Peyer's patch (tissue), 4 donors: ENCODE data around the gene FNDC7. TPM values are rescaled to one million over a fixed set of nuclear protein-coding genes. Genes with fewer than 3 reads are reported as not detected.

Experiments
- DNase-seq, 3 donors: peaks; one replicate each; pipeline ENCODE4 v3.0.0-alpha.2; 2017 to 2019
- H3K27ac ChIP-seq, 4 donors: fragments of 200-600 bp; sonication (generic); one replicate each; pipeline ENCODE4 v1.5.1; 2016 to 2019
- H3K27me3 ChIP-seq, 2 donors: fragments of 200-600 bp; sonication (generic); one replicate each; pipeline ENCODE4 v1.5.1; 2019
- H3K36me3 ChIP-seq, 3 donors: fragments of 200-600 bp; sonication (generic); one replicate each; pipeline ENCODE4 v1.5.1; 2016 to 2019
- H3K4me1 ChIP-seq, 4 donors: fragments of 200-600 bp; sonication (generic); one replicate each; pipeline ENCODE4 v1.5.1; 2016 to 2019
- H3K4me3 ChIP-seq, 4 donors: fragments of 200-600 bp; sonication (generic); 1 replicate in 3 of 4; 2 replicates in 1 of 4; pipeline ENCODE4 v1.5.1; 2016 to 2019; ENCODE audit warnings: mild to moderate bottlenecking in 1 of 4
- H3K9me3 ChIP-seq, 4 donors: fragments of 200-600 bp; sonication (generic); one replicate each; pipeline ENCODE4 v1.5.1; 2016 to 2019; ENCODE audit warnings: mild to moderate bottlenecking in 1 of 4
- POLR2A ChIP-seq, 2 donors: fragments of 450-650 bp; IDR thresholded peaks; one replicate each; pipeline ENCODE4 v1.5.1; 2017; ENCODE audit warnings: antibody characterized with exemption in 2 of 2, mild to moderate bottlenecking in 2 of 2, moderate library complexity in 2 of 2
- total RNA-seq, 4 donors: library from RNA; depleted of rRNA; stranded (reverse); fragments of >200 nt; gene quantifications; one replicate each; pipeline ENCODE4 v1.1.0, GENCODE V29; 2016
- TF ChIP-seq, protein P1 (sequence below), 6 experiments: fragments of 450-650 bp in 4 of 6; fragments of 200-600 bp in 2 of 6; sonication (generic) in 1 of 6; IDR thresholded peaks; one replicate each; pipeline ENCODE4 v1.5.1; 2017 to 2019; ENCODE audit warnings: antibody characterized with exemption in 6 of 6, mild to moderate bottlenecking in 3 of 6, moderate library complexity in 1 of 6

Gene FNDC7
- total RNA-seq, 4 donors from 2014 or later = not detected

DNA sequence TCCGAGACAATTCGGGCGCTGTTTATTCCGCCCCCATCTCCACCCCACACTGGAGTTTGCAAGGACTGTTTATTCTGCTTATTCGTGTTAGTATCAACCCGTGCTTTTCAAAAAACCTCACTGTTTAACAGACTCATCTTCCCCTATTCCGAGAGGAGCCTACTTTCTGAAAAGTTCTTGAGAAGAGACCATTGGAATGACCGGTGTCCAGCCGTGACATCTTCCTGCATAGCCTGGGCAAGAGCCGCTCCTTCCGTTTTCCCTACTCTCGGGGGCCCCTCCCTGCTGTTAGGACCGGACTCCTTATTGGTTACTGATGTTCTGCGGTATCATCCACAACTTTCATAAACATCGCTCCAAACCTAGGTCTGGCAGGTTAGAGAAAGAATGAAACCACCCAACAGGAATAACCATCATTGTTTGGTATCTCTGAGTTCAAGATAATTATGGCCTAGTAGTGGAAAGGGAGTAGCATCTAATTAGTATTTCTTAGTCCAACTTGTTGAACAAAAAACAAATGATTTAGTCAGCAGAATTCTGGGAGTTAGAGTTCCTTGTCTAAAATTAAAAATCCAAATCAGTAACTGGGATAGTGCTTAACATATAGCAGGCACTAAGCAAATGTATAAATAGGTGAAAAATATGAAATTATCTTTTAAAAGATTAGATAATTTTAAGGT is 34.6 kb downstream of the FNDC7 start:
- TF ChIP-seq POLR2A (IDR thresholded peaks at IDR 0.05) = peak; percentile 46 to 73
- TF ChIP-seq, protein P1, sequence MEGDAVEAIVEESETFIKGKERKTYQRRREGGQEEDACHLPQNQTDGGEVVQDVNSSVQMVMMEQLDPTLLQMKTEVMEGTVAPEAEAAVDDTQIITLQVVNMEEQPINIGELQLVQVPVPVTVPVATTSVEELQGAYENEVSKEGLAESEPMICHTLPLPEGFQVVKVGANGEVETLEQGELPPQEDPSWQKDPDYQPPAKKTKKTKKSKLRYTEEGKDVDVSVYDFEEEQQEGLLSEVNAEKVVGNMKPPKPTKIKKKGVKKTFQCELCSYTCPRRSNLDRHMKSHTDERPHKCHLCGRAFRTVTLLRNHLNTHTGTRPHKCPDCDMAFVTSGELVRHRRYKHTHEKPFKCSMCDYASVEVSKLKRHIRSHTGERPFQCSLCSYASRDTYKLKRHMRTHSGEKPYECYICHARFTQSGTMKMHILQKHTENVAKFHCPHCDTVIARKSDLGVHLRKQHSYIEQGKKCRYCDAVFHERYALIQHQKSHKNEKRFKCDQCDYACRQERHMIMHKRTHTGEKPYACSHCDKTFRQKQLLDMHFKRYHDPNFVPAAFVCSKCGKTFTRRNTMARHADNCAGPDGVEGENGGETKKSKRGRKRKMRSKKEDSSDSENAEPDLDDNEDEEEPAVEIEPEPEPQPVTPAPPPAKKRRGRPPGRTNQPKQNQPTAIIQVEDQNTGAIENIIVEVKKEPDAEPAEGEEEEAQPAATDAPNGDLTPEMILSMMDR (IDR thresholded peaks at IDR 0.05) = no peak

DNA sequence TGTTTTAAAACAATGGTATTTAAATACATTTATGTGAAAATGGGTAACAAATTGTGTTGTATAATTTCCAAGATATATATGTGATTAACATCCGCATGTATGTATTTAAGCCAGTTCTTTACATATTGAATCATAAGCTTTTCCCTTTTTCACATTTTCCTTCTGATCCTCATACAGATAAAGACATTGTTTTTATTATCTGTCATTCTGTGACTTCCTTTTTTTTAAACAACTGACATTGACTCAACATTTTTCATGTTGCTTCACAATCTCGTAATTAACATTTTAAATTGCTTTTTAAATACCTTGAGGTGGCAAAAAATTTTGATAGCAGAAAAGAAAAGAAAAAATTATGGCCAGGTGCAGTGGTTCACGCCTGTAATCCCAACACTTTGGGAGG is 35.2 kb downstream of the FNDC7 start:
- Histone ChIP-seq H3K4me1 (peaks cover 0 to 14% (median 2%) of the 10 kb centered on the region in 4 donors), H3K4me3 (peak overlapping the region in 1 of 4 donors; percentile 88), H3K27me3 (no peaks in the 10 kb centered on the region), H3K9me3 (no peaks in the 10 kb centered on the region), H3K36me3 (peaks cover 0 to 10% (median 0%) of the 10 kb centered on the region in 3 donors), H3K27ac (peak overlapping the region in 1 of 4 donors; percentile 99)
- TF ChIP-seq POLR2A (IDR thresholded peaks at IDR 0.05) = no peak
- TF ChIP-seq, protein P1 (IDR thresholded peaks at IDR 0.05) = no peak
- DNase-seq = no peak

More for the DNA sequence above, 34.6 kb downstream of the FNDC7 start:
- peaks cover 0 to 4% (median 0%) of the 10 kb centered on the region in 3 donors for H3K36me3 ChIP-seq
- DNase-seq = peak; percentile 65 to 86 (median 70)
- H3K4me3 ChIP-seq = peak overlapping the region; percentile 77 to 100 (median 83)
- H3K27ac ChIP-seq = peak overlapping the region; percentile 90 to 100 (median 98)
- H3K27me3 ChIP-seq = no peaks in the 10 kb centered on the region
- H3K9me3 ChIP-seq = no peaks in the 10 kb centered on the region
- peaks cover 0 to 14% (median 2%) of the 10 kb centered on the region in 4 donors for H3K4me1 ChIP-seq

DNA sequence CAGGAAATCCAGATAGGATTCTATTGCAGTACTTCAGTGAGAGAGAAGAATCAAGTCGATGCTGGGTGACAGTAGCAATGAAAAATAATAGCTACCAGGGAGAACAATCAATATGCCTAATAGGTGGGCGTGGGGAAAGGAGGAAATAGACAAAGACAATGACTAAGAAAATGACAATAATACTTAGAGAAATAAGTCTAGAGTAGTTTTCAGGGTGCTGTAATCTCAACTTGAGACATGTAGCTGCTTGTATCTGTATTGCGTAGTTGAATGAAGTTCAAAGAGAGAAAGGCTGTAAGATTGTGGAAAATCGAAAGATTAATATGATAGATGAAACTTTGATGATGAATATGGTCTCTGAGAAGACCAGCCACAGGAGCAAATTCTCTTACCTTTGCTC is 36.4 kb downstream of the FNDC7 start:
- Histone ChIP-seq H3K27ac (no peak overlapping the region), H3K9me3 (no peaks in the 10 kb centered on the region), H3K36me3 (peaks cover 0 to 21% (median 0%) of the 10 kb centered on the region in 3 donors), H3K27me3 (no peaks in the 10 kb centered on the region), H3K4me3 (no peak overlapping the region), H3K4me1 (peaks cover 0 to 14% (median 2%) of the 10 kb centered on the region in 4 donors)
- DNase-seq = no peak
- TF ChIP-seq, protein P1 (IDR thresholded peaks at IDR 0.05) = no peak
- TF ChIP-seq POLR2A (IDR thresholded peaks at IDR 0.05) = no peak

DNA sequence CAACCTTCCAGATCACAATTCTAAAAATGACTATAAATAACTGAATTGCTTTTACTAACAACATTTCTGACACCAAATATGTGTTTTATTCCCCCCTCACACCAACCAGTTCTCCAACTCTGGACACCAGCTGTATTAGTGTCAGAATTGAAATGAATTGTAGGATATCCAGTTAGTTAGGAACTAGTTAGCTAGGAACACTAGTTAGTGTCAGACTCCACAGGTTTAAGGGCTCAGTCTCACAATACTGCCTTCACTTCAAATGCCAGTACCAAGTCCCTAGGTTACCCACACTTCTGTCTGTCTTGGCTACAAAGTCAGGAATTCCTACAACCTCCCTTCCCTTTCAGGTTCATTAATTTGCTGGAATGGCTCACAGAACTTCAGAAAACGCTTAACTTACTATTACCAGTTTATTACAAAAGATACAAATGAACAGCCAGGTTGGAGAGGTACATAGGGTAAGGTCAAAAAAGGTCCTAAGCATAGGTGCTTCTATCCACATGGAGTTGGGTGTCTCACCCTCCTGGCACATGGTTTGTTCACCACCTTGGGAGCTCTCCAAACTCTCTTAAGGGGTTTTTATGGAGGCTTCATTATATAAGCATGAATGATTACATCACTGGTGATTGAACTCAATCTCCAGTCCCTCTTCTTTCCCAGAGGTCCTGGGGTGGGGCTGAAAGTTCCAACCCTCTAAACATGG is 37.9 kb downstream of the FNDC7 start:
- Histone ChIP-seq H3K4me1 (peaks cover 0 to 14% (median 2%) of the 10 kb centered on the region in 4 donors), H3K27me3 (no peaks in the 10 kb centered on the region), H3K4me3 (no peak overlapping the region), H3K36me3 (peaks cover 0 to 34% (median 0%) of the 10 kb centered on the region in 3 donors), H3K9me3 (no peaks in the 10 kb centered on the region), H3K27ac (no peak overlapping the region)
- DNase-seq = no peak
- TF ChIP-seq, protein P1 (IDR thresholded peaks at IDR 0.05) = no peak
- TF ChIP-seq POLR2A (IDR thresholded peaks at IDR 0.05) = no peak

DNA sequence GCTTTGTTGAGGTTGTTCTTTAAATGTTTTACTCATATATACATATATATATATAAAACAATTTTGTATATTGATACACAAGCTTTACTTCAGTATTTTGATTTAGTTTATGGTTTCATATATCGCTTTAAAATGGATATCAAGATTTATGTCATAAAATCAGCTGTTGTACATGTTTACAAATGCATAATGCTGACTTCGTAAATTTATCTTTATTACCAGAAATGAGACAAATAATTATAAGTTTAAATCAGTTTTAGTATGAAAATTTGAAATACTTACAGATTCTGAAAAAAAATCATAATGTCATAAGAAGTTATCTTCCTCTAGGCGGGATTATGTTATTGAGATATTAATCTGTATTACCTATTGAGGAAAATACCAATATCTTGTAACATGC is 40.7 kb downstream of the FNDC7 start:
- no peak overlapping the region for H3K4me3 ChIP-seq
- H3K27me3 ChIP-seq = no peaks in the 10 kb centered on the region
- no peak for DNase-seq
- H3K36me3 ChIP-seq = peaks cover 0 to 53% (median 0%) of the 10 kb centered on the region in 3 donors
- peaks cover 0 to 6% (median 0%) of the 10 kb centered on the region in 4 donors for H3K4me1 ChIP-seq
- H3K27ac ChIP-seq = no peak overlapping the region
- TF ChIP-seq, protein P1 (IDR thresholded peaks at IDR 0.05) = no peak
- TF ChIP-seq POLR2A (IDR thresholded peaks at IDR 0.05) = no peak
- no peaks in the 10 kb centered on the region for H3K9me3 ChIP-seq
